MM.1S (cell line): ENCODE results near the gene CARMIL1.

ENCODE experiments used
- DNase-seq: peaks from one replicate; pipeline ENCODE4 v3.0.0-alpha.2; 2015
- H2AFZ ChIP-seq: fragments of 300-600 bp; sonication (generic); 2 replicates; pipeline ENCODE4 v1.6.0; 2016; ENCODE audit warnings: antibody characterized with exemption, low read length
- H3F3A ChIP-seq: fragments of 300-600 bp; sonication (generic); 2 replicates; pipeline ENCODE4 v1.6.1; 2016; ENCODE audit warnings: mild to moderate bottlenecking, antibody characterized with exemption, low read length, moderate library complexity, mixed read lengths; ENCODE audit not compliant: insufficient read depth
- H3K27ac ChIP-seq: fragments of 300-600 bp; sonication (generic); 2 replicates; pipeline ENCODE4 v1.5.1; 2016; ENCODE audit warnings: mild to moderate bottlenecking, low read length
- H3K27me3 ChIP-seq: fragments of 300-600 bp; sonication (generic); replicated peaks from 2 replicates; pipeline ENCODE4 v1.6.0; 2016; ENCODE audit warnings: low read length; ENCODE audit not compliant: insufficient read depth
- H3K36me3 ChIP-seq: fragments of 300-600 bp; sonication (generic); replicated peaks from 2 replicates; pipeline ENCODE4 v1.6.1; 2016; ENCODE audit warnings: mild to moderate bottlenecking, low read length, mixed read lengths; ENCODE audit not compliant: insufficient read depth
- H3K4me1 ChIP-seq: fragments of 300-600 bp; sonication (generic); 2 replicates; pipeline ENCODE4 v1.6.1; 2016; ENCODE audit warnings: low read length, mixed read lengths
- H3K4me2 ChIP-seq: fragments of 300-600 bp; sonication (generic); 2 replicates; pipeline ENCODE4 v1.6.0; 2016; ENCODE audit warnings: low read depth, low read length
- H3K4me3 ChIP-seq: fragments of 300-600 bp; sonication (generic); 2 replicates; pipeline ENCODE4 v1.5.1; 2016; ENCODE audit warnings: low read length, mixed read lengths
- H3K79me2 ChIP-seq: fragments of 300-600 bp; sonication (generic); 2 replicates; pipeline ENCODE4 v1.6.1; 2016; ENCODE audit warnings: mixed run types, low read length, mixed read lengths
- H3K9ac ChIP-seq: fragments of 300-600 bp; sonication (generic); 2 replicates; pipeline ENCODE4 v1.6.1; 2016; ENCODE audit warnings: low read length, mixed read lengths
- H3K9me2 ChIP-seq: fragments of 300-600 bp; sonication (generic); replicated peaks from 2 replicates; pipeline ENCODE4 v1.6.1; 2016; ENCODE audit warnings: mild to moderate bottlenecking, low read length, mixed read lengths; ENCODE audit not compliant: insufficient read depth
- H3K9me3 ChIP-seq: fragments of 300-600 bp; sonication (generic); replicated peaks from 2 replicates; pipeline ENCODE4 v1.6.1; 2016; ENCODE audit warnings: mild to moderate bottlenecking, low read length, mixed read lengths; ENCODE audit not compliant: insufficient read depth
- H4K20me1 ChIP-seq: fragments of 300-600 bp; sonication (generic); 2 replicates; pipeline ENCODE4 v1.6.1; 2016; ENCODE audit warnings: mild to moderate bottlenecking, low read length, moderate library complexity, mixed read lengths; ENCODE audit not compliant: insufficient read depth
- EZH2 ChIP-seq: fragments of 300-600 bp; sonication (generic); optimal IDR thresholded peaks from 2 replicates; pipeline ENCODE3; 2017; ENCODE audit warnings: low read depth, mild to moderate bottlenecking, antibody characterized with exemption, low read length, mixed read lengths
- EZH2phosphoT487 ChIP-seq: fragments of 300-600 bp; sonication (generic); IDR thresholded peaks from 2 replicates; pipeline ENCODE4 v1.6.1; 2018; ENCODE audit warnings: antibody characterized with exemption, low read length
- TF ChIP-seq, protein P1 (sequence below): fragments of 300-600 bp; sonication (generic); IDR thresholded peaks from 2 replicates; pipeline ENCODE4 v1.5.1; 2016; ENCODE audit warnings: antibody characterized with exemption, low read length, mixed read lengths

The CARMIL1 gene

DNA sequence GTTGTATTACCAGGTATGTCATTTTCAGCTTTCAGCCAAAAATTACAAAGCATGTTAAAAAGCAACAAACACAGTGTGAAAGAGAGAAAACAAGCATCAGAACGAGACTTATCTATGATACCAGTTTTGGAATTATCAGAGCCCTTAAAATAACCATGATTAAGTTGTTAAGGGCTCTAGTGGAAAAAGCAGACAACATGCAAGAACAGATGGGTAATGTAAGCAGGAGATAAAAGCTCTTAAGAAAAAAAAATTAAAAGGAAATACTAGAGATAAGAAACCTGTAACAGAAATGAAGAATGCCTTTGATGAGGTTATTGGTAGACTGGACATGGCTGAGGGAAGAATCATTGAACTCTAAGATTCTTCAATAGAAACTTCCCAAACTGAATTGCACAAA, 245.4 kb downstream of the CARMIL1 start:
- Histone ChIP-seq H4K20me1 (no peaks in the 10 kb centered on the region), H3K4me3 (no peak overlapping the region), H3K4me1 (no peaks in the 10 kb centered on the region), H3K36me3 (no peaks in the 10 kb centered on the region; the same call in 1 of the 2 replicates), H3K9me3 (no peaks in the 10 kb centered on the region), H3K27me3 (no peaks in the 10 kb centered on the region), H3K4me2 (no peak overlapping the region), H2AFZ (no peak overlapping the region), H3K79me2 (no peaks in the 10 kb centered on the region), H3K27ac (no peak overlapping the region), H3K9ac (no peak overlapping the region), H3F3A (no peaks in the 10 kb centered on the region), H3K9me2 (no peaks in the 10 kb centered on the region)
- DNase-seq, result no peak
- no peak for TF ChIP-seq EZH2phosphoT487
- TF ChIP-seq, protein P1, sequence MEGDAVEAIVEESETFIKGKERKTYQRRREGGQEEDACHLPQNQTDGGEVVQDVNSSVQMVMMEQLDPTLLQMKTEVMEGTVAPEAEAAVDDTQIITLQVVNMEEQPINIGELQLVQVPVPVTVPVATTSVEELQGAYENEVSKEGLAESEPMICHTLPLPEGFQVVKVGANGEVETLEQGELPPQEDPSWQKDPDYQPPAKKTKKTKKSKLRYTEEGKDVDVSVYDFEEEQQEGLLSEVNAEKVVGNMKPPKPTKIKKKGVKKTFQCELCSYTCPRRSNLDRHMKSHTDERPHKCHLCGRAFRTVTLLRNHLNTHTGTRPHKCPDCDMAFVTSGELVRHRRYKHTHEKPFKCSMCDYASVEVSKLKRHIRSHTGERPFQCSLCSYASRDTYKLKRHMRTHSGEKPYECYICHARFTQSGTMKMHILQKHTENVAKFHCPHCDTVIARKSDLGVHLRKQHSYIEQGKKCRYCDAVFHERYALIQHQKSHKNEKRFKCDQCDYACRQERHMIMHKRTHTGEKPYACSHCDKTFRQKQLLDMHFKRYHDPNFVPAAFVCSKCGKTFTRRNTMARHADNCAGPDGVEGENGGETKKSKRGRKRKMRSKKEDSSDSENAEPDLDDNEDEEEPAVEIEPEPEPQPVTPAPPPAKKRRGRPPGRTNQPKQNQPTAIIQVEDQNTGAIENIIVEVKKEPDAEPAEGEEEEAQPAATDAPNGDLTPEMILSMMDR, result no peak
- no peak for TF ChIP-seq EZH2

DNA sequence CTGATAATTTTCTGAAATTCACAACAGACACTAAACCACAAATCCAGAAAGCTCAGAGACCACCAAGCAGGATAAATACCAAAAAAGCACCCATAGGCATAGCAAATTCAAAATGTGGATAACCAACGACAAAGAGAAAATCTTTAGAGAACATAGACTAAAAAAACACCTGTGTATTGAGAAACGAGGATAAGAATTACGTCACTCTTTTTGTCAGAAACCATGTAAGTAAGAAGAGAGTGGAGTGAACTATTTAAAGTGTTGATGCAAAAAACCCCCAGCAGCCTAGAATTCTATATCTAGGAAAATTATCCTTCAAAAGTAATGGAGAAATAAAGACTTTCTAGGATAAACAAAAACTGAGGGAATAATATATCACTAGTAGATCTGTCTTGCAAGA, 245.9 kb downstream of the CARMIL1 start:
- Histone ChIP-seq H3K79me2 (no peaks in the 10 kb centered on the region), H3K4me1 (no peaks in the 10 kb centered on the region), H4K20me1 (no peaks in the 10 kb centered on the region), H3K4me3 (no peak overlapping the region), H3K9me2 (no peaks in the 10 kb centered on the region), H3K27me3 (no peaks in the 10 kb centered on the region), H3F3A (no peaks in the 10 kb centered on the region), H3K9me3 (no peaks in the 10 kb centered on the region), H3K36me3 (no peaks in the 10 kb centered on the region; the same call in 1 of the 2 replicates), H3K9ac (no peak overlapping the region), H3K27ac (no peak overlapping the region), H3K4me2 (no peak overlapping the region), H2AFZ (no peak overlapping the region)
- TF ChIP-seq EZH2phosphoT487, result no peak
- TF ChIP-seq, protein P1, result no peak
- no peak for TF ChIP-seq EZH2
- DNase-seq, result no peak

DNA sequence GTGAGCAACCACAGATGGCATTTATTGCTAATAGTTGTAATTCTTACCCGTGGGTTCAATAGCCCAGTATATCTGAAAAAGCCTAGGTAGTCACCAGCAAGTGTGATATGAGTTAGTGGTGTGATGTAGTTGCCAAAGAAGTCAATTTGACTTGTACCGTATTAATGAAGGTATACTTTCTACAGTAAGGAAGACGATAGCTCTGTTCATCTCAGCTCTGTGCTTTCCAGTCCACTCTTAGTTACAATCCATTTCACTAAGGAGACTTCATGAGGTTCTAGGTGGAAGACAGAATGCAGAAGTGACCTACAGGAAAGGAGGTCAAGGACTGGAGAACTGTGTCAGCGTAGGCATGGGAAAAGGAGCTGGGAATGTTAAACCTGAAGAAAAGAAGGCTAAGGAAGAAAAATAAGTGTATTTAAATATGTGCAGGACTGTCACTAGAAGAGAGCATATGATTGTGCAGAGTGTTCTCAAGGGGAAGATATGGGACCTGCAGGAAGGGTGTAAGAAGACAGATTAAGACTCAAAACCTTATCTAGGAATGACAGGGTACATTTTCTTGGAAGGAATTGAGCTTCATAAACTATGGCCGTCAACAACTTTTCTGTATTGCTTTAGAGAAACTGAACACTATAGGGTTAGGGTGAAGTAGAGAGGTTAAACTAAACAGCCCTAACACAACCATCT, 255.9 kb downstream of the CARMIL1 start:
- H3K9me3 ChIP-seq, result no peaks in the 10 kb centered on the region
- no peaks in the 10 kb centered on the region for H4K20me1 ChIP-seq
- H3K9me2 ChIP-seq, result no peaks in the 10 kb centered on the region
- H3F3A ChIP-seq, result no peaks in the 10 kb centered on the region
- no peak overlapping the region for H2AFZ ChIP-seq
- no peaks in the 10 kb centered on the region for H3K79me2 ChIP-seq
- H3K4me2 ChIP-seq, result no peak overlapping the region
- no peak for TF ChIP-seq EZH2phosphoT487
- TF ChIP-seq, protein P1, result no peak
- TF ChIP-seq EZH2, result no peak
- no peak for DNase-seq
- H3K4me1 ChIP-seq, result no peaks in the 10 kb centered on the region
- H3K27me3 ChIP-seq, result no peaks in the 10 kb centered on the region
- H3K4me3 ChIP-seq, result no peak overlapping the region
- no peaks in the 10 kb centered on the region; the same call in 1 of the 2 replicates for H3K36me3 ChIP-seq
- no peak overlapping the region for H3K9ac ChIP-seq
- H3K27ac ChIP-seq, result no peak overlapping the region
